ENCODE data around the gene PRKAR1B.
"Not testable (repeated sequence)": the region's sequence is repeated elsewhere in the genome, so short reads cannot be mapped to it uniquely, and the experiment has no call there.

The PRKAR1B gene

DNA sequence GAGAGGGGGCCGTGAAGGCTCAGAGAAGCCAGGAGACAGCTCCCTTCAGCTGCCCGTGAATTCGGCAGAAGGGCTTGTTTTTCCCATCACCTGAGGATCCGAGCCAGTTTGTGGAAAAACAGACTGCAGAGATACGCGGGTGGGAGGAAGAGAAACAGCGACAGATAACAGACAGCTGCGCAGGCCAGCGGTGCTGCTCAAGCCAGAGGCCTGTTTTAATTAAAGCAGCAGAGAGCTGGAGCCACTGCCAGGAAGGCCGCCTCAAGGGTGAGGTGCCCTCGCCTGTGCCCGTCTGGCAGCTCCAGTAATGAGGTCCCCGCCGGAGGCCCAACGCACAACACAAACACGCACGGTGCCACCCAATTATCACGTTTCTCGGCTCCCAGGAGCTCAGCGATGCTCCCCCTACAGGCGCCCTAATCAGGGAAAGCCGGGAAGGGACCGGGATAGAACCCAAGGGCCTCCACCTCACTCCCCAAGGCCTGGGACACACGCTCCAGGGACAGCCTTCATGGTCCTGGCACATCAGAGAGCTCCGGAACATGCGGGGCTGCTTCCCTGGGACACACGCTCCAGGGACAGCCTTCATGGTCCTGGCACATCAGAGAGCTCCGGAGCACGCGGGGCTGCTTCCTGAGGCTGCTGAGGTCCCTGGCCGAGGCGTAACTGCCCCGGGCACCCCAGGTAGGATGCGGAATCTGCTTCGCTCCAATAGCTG, 61.2 kb downstream of the PRKAR1B start:
- DNase-seq, result no peak

- DNase-seq, result peak; percentile 1
These were observed 61.9 kb downstream of the PRKAR1B start for GRCh38 chr7:664997-665735.

DNA sequence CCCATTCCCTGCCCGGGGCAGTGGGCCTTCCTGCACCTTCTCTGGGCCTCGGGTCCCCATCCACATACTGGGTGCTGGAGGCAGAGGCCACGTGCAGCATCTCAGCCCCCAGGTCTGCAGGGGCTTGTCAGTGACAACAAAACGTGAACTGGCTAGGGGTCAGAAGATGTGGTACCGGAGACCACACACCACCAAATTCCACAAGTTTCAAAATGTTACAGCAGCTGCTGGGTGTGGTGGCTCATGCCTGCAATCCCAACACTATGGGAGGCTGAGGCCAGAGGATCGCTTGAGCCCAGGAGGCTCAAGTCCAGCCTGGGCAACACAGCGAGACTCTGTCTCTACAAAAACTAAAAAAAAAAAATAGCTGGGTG, 62.7 kb downstream of the PRKAR1B start:
- DNase-seq, result no peak

DNA sequence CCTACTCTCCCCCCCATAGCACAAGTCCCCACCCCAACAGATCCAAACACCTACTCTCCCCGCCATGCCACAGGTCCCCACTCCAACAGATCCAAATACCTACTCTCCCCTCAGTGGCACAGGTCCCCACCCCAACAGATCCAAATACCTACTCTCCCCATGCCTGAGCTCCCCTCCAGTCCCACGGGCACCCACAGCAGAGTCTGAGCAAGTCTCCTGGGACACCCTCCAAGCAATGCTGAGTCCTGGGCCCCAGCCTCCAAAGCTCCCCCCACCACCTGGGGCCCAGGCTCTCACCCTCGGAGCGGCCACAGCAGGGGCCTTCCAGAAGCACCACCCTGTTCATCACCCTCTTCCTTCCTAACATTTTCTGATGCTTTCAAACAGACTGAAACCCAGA, 64.5 kb downstream of the PRKAR1B start:
- no peak for DNase-seq

- DNase-seq, result no peak
These were observed 67.1 kb downstream of the PRKAR1B start for GRCh38 chr7:659996-660395.

DNA sequence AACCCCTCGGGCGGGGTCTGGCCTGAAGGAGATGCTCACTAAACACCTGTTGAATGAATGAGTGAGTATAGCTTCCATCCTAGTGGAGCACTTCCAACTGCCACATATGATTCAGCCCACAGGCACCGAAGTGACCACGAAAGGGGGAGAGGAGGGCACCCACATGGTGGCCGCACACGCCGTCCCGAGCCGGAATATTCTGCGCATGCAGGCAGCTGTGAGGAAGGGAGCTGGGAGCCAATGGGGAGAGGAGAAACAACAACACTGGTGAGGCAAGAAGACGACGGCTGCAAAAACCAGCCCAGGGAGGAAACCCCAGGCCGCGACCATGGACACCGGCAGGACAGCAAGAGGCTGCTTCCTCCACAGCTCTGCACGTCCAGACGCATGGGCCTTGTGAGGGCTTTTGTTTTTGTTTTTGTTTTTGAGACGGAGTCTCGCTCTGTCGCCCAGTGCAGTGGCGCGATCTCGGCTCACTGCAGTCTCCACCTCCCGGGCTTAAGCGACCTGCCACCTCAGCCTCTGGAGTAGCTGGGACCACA, 67.7 kb downstream of the PRKAR1B start:
- no peak for DNase-seq

- DNase-seq, result no peak
These were observed 69.4 kb downstream of the PRKAR1B start for GRCh38 chr7:657565-658119.

- not testable (repeated sequence) for DNase-seq
These were observed 70.1 kb downstream of the PRKAR1B start for GRCh38 chr7:657010-657409.

DNA sequence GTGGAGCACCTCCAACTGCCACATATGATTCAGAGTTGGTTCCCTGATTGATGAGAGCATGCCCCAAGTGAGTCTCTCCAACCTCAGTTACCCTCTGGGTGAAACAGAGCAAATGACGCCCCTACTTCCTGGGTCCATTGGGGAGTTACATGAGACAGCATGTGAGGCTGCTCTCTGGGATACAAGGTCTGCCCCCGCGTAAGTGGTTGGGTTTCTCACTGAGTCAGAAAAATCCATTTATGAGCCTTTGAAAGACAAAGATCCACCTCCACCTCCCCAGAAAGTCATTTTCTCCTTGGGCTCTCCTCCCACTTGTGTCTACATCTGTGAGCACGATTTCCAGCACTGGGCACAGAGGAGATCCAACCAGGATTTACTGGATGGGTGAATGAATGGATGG, 71.3 kb downstream of the PRKAR1B start:
- no peak for DNase-seq

DNA sequence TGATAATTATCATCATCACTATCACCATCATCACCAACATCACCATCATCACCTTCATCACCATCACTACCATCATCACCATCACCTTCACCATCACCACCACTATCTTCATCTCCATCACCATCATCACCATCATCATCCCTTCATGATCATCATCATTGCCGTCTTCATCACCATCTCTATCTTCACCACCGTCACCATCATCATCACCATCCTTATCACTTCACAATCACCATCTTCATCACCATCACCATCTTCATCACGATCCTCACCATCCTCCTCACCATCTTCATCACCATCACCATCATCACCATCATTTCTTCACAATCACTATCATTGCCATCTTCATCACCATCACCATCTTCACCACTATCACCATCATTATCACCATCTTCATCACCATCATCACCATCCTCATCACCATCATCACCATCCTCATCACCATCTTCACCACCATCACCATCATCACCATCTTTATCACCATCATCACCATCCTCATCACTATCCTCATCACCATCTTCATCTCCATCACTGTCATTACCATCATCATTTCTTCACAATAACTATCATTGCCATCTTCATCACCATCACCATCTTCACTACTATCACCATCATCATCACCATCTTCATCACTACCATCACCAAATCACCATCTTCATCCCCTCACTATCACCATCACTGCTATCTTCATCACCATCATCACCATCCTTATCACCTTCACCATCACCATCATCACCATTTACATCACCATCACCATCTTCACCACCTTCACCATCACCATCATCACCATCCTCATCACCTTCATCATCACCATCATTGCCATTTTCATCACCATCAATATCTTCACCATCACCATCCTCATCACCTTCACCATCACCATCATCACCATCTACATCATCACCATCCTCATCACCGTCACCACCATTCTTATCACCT, 73.0 kb downstream of the PRKAR1B start:
- no peak for DNase-seq

- DNase-seq, result no peak
These were observed 74.2 kb downstream of the PRKAR1B start for GRCh38 chr7:652881-653280.

DNA sequence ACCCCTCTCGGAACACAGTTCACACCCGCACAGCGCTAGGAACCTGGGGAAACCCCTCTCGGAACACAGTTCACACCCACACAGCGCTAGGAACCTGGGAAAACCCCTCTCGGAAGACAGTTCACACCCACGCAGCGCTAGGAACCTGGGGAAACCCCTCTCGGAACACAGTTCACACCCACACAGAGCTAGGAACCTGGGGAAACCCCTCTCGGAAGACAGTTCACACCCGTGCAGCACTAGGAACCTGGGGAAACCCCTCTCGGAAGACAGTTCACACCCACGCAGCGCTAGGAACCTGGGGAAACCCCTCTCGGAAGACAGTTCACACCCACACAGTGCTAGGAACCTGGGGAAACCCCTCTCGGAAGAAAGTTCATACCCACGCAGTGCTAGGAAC, 74.9 kb downstream of the PRKAR1B start:
- DNase-seq, result not testable (repeated sequence)

DNA sequence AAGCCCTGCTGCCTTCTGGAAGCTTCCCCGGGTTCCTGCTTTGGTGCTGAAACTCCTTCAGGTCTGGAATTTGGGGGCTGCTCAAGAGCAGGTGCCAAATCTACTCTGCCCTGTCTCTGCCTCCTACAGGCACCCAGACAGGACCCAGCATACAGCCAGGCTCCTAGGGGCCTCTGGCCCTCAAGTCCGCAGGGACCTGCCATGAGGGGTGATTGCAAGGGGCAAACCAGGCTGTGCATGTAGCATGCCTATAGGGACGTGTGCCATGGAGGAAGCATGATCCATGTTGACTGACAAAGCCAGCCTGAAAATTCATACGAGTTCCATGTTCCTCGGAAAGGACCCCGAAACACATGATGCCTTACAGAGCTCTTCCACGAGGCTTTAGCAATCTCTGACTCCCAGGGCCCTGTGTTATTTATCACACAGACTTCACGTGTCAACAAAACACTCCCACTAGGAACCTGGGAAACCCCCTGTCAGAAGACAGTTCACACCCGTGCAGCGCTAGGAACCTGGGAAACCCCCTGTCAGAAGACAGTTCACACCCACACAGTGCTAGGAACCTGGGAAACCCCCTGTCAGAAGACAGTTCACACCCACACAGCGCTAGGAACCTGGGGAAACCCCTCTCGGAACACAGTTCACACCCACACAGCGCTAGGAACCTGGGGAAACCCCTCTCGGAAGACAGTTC, 75.9 kb downstream of the PRKAR1B start:
- DNase-seq, result no peak

DNA sequence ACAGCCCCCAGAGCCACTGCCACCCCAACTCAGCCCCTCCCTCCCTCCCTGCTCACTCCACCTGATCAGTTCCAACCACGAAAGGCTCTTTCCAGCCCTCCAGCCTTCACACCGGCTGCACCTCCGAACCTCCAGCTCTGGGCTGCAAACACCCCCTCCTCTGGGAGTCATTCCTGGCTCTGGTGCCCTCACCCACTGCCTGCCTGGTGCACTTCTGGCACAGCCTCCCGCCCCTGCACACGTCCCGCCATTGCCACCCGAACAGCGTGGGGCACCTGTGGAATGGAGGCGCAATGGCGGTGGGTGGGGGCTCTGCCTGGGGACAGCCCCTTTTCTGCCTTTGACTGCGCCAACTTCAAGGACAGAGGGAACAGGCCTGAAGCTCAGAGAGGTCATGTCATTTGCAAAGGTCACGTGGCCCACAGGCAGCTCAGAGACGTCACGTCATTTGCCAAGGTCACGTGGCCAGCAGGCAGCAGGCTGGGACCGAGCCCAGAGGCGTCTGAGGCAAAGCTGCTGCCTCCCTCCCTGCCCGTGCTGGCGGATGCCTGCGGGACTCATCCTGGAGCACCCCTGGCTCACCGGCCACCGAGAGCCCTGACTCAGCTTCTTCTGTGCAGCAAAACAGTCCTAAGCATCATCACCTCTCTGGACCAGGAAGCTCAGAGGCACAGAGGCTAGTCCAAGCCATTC, 76.6 kb downstream of the PRKAR1B start:
- DNase-seq, result no peak

GRCh38 chr7:646951-647350, 80.1 kb downstream of the PRKAR1B start:
- no peak for DNase-seq

DNA sequence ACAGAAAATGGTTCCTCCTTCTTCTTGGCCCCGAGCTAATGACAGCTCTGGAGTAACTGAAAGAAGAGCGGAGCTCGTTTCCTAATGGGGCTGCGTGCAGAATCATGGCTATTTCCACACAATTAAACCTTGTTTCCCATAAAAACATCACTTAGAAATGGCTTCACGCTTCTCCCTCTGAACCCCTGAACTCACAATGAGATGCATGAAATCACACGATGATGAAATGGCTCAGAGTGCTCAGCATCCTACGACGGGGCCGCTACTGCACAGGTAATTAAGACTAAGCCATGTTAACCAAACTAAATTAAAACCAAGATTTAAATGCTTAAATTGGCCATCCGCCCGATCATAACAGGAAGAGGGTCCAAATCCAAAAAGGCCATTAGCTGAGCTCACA, 80.6 kb downstream of the PRKAR1B start:
- DNase-seq, result no peak

- DNase-seq, result no peak
These were observed 81.5 kb downstream of the PRKAR1B start for GRCh38 chr7:645606-646005.

- DNase-seq, result no peak
These were observed 82.4 kb downstream of the PRKAR1B start for GRCh38 chr7:644381-645305.

GRCh38 chr7:641966-642365, 85.1 kb downstream of the PRKAR1B start:
- no peak for DNase-seq

- peak; percentile 84 for DNase-seq
These were observed 85.8 kb downstream of the PRKAR1B start for GRCh38 chr7:641269-641671.
